ENCODE measurements around the gene NANOS3. TPM values are rescaled to one million over a fixed set of nuclear protein-coding genes. Genes with fewer than 3 reads are reported as not detected.
"Not testable (repeated sequence)": the region's sequence is repeated elsewhere in the genome, so short reads cannot be mapped to it uniquely, and the experiment has no call there.

NANOS3 gene
- polyA plus RNA-seq, 3 donors: not detected

DNA sequence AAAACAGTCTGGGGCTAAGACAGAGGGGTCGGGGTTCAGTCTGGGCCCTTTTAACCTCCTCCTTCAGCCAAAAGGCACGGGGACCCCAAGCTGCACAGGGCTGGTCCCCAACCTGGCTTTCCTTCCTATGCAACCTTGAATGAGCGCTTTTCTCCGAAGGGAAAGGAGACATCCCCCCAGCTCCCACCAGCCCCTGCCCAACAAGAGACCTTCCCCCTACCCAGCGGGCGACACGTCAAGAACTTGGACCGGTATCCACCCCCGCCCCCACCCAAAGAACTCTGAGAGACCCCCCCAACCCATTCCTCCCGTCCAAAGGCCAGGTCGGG, 35.0 kb upstream of the NANOS3 start:
- peak overlapping the region; percentile 99 for H3K27ac ChIP-seq (ENCODE audit: low read depth, low read length)
- WGBS, 3 donors: 1 to 9% (median 2%) methylated on average over 10 to 11 of the region's 11 CpGs

GRCh38 chr19:13842291-13843103, 34.4 kb upstream of the NANOS3 start:
- WGBS, 3 donors: 0 to 1% (median 1%) methylated on average over 59 to 93 of the region's 95 CpGs
- H3K27ac ChIP-seq (ENCODE audit: low read depth, low read length): peak overlapping the region; percentile 99

- 14 to 22% (median 18%) methylated on average over 24 of the region's 24 CpGs for WGBS, 3 donors
- H3K27ac ChIP-seq (ENCODE audit: low read depth, low read length): peak overlapping the region; percentile 46
Measured at GRCh38 chr19:13843104-13843921, 33.6 kb upstream of the NANOS3 start.

DNA sequence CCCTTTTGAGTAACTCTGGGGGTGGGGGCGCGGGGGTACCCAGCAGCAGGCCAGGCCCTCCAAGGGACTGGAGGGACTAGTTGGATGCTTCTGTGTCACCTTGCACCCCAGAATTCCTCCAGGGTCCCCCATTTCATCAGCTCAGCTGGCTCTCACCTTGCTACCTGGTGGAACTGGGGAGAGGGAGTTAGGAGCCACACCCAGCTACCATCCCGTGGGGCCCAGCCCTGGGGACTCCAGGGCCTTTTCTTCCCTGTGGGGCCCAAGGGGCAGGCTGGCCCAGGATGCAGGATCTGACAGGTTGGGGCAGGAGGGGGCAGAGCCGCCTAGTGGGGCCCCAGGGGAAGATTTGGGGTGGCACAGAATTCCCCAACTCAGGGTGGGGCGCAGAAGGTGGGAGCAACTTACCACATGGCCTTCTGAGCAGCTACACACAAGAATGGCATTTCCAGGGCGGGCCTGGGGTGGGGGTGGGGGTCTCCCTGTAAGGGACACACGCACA, 32.8 kb upstream of the NANOS3 start:
- no peak overlapping the region for H3K27ac ChIP-seq (ENCODE audit: low read depth, low read length)
- WGBS, 3 donors: 75 to 83% (median 80%) methylated on average over 7 of the region's 7 CpGs

DNA sequence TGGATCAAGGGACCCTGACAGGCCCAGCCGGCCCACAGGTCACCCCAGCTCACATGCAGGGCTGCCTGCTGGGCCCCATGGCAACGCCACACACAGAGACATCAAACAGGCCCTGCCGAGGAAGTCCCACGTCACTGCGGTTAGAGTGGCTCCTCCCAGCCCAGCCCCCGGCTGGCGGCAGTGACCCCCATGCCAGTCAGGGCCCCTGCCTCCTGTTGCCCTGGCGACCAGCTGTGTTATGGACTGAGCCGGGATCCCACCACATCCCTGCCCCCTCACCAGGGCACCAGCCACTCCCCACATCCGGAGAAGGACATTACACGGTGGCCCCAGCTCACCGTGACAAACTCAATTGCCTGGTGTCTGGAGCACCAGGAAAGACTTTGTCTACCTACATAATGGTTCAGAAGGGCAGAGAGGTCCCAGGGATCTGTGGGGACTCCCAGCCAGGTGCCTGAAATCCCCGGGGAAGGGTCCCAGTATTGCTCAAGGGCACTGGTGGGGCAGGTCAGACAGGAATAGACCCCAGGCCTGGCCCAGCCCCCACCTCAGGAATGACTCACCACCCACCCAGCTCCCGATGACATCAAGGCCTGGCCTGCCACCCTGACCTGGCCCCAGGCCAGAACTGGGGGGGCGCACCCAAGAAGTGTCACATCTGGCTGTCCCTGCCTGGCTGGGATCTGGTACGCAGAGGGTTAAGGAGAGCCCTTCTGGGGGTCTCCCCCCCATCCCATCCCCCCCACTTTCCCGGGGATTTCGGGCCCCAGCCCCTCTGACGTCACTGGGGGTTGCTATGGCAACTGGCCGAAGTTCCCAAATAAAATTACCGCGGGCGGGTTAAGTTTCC, 30.2 kb upstream of the NANOS3 start:
- WGBS, 3 donors: 7 to 15% (median 9%) methylated on average over 23 of the region's 23 CpGs
- peak overlapping the region; percentile 94 for H3K27ac ChIP-seq (ENCODE audit: low read depth, low read length)

- 3% methylated on average over 42 to 47 of the region's 47 CpGs for WGBS, 3 donors
- peak overlapping the region; percentile 94 for H3K27ac ChIP-seq (ENCODE audit: low read depth, low read length)
Measured at GRCh38 chr19:13847407-13848339, 29.3 kb upstream of the NANOS3 start.

GRCh38 chr19:13848340-13848677, 28.6 kb upstream of the NANOS3 start:
- WGBS, 3 donors: 72 to 75% (median 73%) methylated on average over 4 of the region's 4 CpGs
- no peak overlapping the region for H3K27ac ChIP-seq (ENCODE audit: low read depth, low read length)

DNA sequence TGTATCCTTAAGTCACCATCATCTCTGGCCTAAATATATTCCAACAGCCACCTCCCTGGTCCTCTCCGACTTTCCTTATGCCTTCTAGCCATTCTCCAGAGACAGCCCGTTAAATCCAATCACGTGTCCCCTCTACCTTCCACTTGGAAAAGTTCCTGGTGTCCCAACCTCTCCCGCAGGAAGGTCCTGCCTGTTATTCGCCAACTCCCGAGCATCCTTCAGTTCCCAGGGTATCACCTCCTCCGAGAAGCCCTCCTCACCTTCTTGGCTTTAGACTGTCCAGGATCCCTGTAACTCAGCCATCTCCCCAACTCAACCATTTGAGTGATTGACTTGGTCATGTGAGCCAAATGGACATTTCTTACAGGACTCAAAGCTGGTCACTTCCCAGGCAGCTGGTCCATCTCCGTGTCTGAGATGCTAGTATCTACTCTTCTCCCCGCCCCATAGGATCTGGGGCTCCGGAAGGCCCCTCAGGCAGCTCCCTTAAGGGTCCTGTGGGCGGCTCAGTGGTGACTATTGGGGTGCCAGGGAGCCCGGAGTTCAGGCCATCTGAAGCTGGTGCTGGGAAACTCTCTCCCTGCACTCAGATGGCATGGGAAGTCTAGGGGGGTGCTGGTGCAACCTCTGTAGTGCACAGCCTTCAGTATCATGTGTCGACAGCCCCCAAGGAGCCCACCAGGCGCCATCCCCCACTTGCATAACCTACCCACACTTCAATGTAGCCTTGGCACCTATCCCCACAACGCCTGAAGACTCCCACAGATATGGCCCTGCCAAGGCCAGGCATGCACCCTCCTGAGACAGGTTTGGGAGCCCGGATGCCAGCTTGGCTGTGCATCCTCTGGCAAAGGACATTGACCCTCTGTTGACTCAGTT, 27.9 kb upstream of the NANOS3 start:
- H3K27ac ChIP-seq (ENCODE audit: low read depth, low read length): no peak overlapping the region
- WGBS, 3 donors: 61 to 68% (median 68%) methylated on average over 16 of the region's 16 CpGs

- 15% methylated on average over 64 to 66 of the region's 66 CpGs for WGBS, 3 donors
Measured at GRCh38 chr19:13849991-13850909, 26.7 kb upstream of the NANOS3 start.

DNA sequence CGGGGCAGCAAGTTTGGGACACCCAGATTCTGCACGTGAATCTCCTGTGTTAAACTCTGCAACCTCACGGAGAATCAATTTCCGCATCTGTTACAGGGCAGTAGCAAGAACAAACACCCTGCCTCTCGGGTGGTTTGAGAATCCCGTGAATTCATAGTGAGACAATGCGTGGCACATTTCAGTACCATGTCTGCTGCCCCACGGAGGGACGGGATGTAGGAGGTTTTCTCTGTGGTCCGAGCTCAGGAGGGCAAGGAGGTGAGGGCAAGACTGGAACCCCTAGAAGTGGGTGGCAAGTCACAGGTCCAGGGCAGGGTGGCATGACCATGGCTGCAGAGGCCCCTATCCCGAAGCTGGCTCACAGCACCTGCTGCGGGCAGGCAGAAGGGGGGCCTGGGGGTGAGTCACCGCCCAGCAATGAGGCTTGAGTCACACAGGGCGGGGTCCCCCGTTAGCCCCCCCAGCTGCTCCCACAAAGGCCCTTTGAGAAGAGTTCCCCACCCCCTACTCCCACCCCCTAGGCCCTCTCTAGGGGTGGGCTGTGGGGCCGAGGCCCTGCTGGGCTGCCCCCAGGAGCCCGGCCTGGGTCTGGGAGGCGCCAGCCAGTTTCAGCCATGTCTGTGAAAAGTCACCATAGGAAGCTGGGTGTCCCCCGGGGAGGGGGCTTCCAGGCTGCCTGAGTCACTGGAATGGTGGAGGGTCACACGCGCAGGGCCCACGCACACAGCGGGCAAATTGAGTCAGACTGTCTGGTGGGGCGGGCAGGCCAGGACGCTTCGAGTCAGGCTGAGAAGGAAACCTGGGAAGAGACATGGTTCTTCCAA, 25.8 kb upstream of the NANOS3 start:
- WGBS, 3 donors: 35 to 53% (median 37%) methylated on average over 22 to 26 of the region's 26 CpGs

More at GRCh38 chr19:13849991-13850909, 26.7 kb upstream of the NANOS3 start:
- peak overlapping the region; percentile 95 for H3K27ac ChIP-seq (ENCODE audit: low read depth, low read length)

GRCh38 chr19:13851734-13852114, 25.2 kb upstream of the NANOS3 start:
- peak overlapping the region; percentile 95 for H3K27ac ChIP-seq (ENCODE audit: low read depth, low read length)
- WGBS, 3 donors: 75 to 92% (median 75%) methylated on average over 5 of the region's 5 CpGs

More for the DNA sequence above, 25.8 kb upstream of the NANOS3 start:
- H3K27ac ChIP-seq (ENCODE audit: low read depth, low read length): peak overlapping the region; percentile 95

DNA sequence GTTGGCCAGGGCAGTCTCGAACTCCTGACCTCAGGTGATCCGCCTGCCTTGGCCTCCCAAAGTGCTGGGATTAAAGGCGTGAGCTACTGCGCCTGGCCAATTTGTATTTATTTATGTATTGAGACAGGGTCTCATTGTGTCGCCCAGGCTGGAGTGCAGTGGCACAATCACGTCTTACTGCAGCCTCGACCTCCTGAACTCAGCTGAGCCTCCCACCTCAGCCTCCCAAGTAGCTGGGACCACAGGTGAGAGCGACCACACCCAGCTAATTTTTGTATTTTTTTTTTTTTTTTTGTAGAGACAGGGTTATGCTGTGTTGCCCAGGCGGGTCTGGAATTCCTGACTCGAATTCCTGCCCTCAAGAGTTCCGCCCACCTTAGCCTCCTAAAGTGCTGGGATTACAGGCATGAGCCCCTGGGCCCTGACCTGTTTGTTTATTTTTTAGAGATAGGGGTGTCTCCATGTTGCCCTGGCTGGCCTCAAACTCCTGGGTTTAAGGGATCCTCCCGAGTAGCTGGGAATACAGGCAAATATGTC, 24.7 kb upstream of the NANOS3 start:
- 88 to 90% (median 90%) methylated on average over 12 of the region's 12 CpGs for WGBS, 3 donors

GRCh38 chr19:13856497-13856896, 20.4 kb upstream of the NANOS3 start:
- H3K27ac ChIP-seq (ENCODE audit: low read depth, low read length): no peak overlapping the region
- WGBS, 3 donors: 37 to 78% (median 73%) methylated on average over 2 of the region's 2 CpGs

More for the DNA sequence above, 24.7 kb upstream of the NANOS3 start:
- not testable (repeated sequence) for H3K27ac ChIP-seq (ENCODE audit: low read depth, low read length)

- H3K27ac ChIP-seq (ENCODE audit: low read depth, low read length): no peak overlapping the region
- 94 to 95% (median 95%) methylated on average over 3 of the region's 3 CpGs for WGBS, 3 donors
Measured at GRCh38 chr19:13859361-13859880, 17.5 kb upstream of the NANOS3 start.
